HG02885 (cell line): ENCODE results near the gene LTBP1.

Source experiments
- ATAC-seq: cut with Tn5 transposase; IDR thresholded peaks from one replicate; pipeline ENCODE4 v1.9.1; 2021; ENCODE audit warnings: mild to moderate bottlenecking; ENCODE audit not compliant: unreplicated experiment, poor library complexity

LTBP1 gene

GRCh38 chr2:32931945-32932709, 14.6 kb upstream of the LTBP1 start:
- ATAC-seq: no peak

- ATAC-seq: no peak
Observed at GRCh38 chr2:32932825-32933755, 13.7 kb upstream of the LTBP1 start.

GRCh38 chr2:32933756-32934095, 13.0 kb upstream of the LTBP1 start:
- no peak for ATAC-seq

GRCh38 chr2:32937602-32938448, 8.9 kb upstream of the LTBP1 start:
- ATAC-seq: no peak

- no peak for ATAC-seq
Observed at GRCh38 chr2:32938934-32939333, 7.8 kb upstream of the LTBP1 start.

- no peak for ATAC-seq
Observed at GRCh38 chr2:32940316-32940997, 6.3 kb upstream of the LTBP1 start.

GRCh38 chr2:32941944-32942690, 4.6 kb upstream of the LTBP1 start:
- ATAC-seq: no peak

- no peak for ATAC-seq
Observed at GRCh38 chr2:32942793-32943485, 3.8 kb upstream of the LTBP1 start.

- no peak for ATAC-seq
Observed at GRCh38 chr2:32945286-32945685, 1.5 kb upstream of the LTBP1 start.

GRCh38 chr2:32947076-32947483, 327 bp downstream of the LTBP1 start:
- ATAC-seq: peak; percentile 26

GRCh38 chr2:32947484-32948143, 861 bp downstream of the LTBP1 start:
- ATAC-seq: peak; percentile 40

GRCh38 chr2:32948266-32948665, 1.5 kb downstream of the LTBP1 start:
- ATAC-seq: no peak

- ATAC-seq: no peak
Observed at GRCh38 chr2:32949260-32949659, 2.5 kb downstream of the LTBP1 start.

GRCh38 chr2:32951672-32952071, 4.9 kb downstream of the LTBP1 start:
- no peak for ATAC-seq

- ATAC-seq: no peak
Observed at GRCh38 chr2:32952761-32953476, 6.2 kb downstream of the LTBP1 start.

- ATAC-seq: no peak
Observed at GRCh38 chr2:32954206-32954605, 7.5 kb downstream of the LTBP1 start.

- no peak for ATAC-seq
Observed at GRCh38 chr2:32958821-32959220, 12.1 kb downstream of the LTBP1 start.

GRCh38 chr2:32960238-32960637, 13.5 kb downstream of the LTBP1 start:
- ATAC-seq: no peak
